Transverse colon (tissue), 4 donors: ENCODE data around the gene SOX5.

ENCODE experiments used
- CTCF ChIP-seq, 5 experiments: fragments of 200-600 bp in 3 of 5; fragments of 450-650 bp in 2 of 5; sonication (generic) in 3 of 5; IDR thresholded peaks; 1 replicate in 2 of 5; 2 replicates in 3 of 5; pipeline ENCODE4 v1.5.1; 2016 to 2017; ENCODE audit warnings: antibody characterized with exemption in 5 of 5, inconsistent platforms in 3 of 5, mild to moderate bottlenecking in 2 of 5, moderate library complexity in 1 of 5
- EP300 ChIP-seq: sonication (generic); formaldehyde crosslinking; IDR thresholded peaks from one replicate; pipeline ENCODE4 v1.6.1; 2017; ENCODE audit warnings: antibody characterized with exemption, low read depth
- POLR2A ChIP-seq: fragments of 450-650 bp; IDR thresholded peaks from one replicate; pipeline ENCODE4 v1.6.1; 2016; ENCODE audit warnings: antibody characterized with exemption, mild to moderate bottlenecking, moderate library complexity
- POLR2AphosphoS5 ChIP-seq, 3 donors: sonication (generic); formaldehyde crosslinking; IDR thresholded peaks; one replicate each; pipeline ENCODE4 v1.6.1; 2016; ENCODE audit warnings: antibody characterized with exemption in 3 of 3

- TF ChIP-seq EP300 (no peak), CTCF (IDR thresholded peaks at IDR 0.05) (no peak), POLR2A (no peak), POLR2AphosphoS5 (IDR thresholded peaks at IDR 0.05) (no peak)
Observed at GRCh38 chr12:23911574-23911973, 37.9 kb downstream of the SOX5 start.
